B cell (primary cell): ENCODE measurements around the gene RNFT2. TPM values are rescaled to one million over a fixed set of nuclear protein-coding genes. Genes with fewer than 3 reads are reported as not detected.

Source experiments
- ATAC-seq: fragments of 200-7000 bp; cut with Tn5 transposase; one replicate; pipeline ENCODE4 v1.10.0; 2021; ENCODE audit warnings: low read depth, mild to moderate bottlenecking, moderate number of reproducible peaks, moderate library complexity
- CTCF ChIA-PET: fragments of 350-600 bp; sonication (Branson Sonifier 250); formaldehyde crosslinking; loops from one replicate; lab custom pipeline; 2021; ENCODE audit warnings: antibody characterized with exemption, inconsistent platforms; lab: Charles Lee
- POLR2A ChIA-PET: fragments of 350-600 bp; sonication (Branson Sonifier 250); formaldehyde crosslinking; loops from one replicate; lab custom pipeline; 2021; ENCODE audit warnings: antibody characterized with exemption; lab: Charles Lee
- DNase-seq: peaks from one replicate; pipeline ENCODE4 v3.0.0; 2013
- H2AFZ ChIP-seq: 2 replicates; pipeline ENCODE4 v1.6.1; 2012; ENCODE audit warnings: mild to moderate bottlenecking, low read depth, low read length; ENCODE audit not compliant: insufficient read depth, poor library complexity, severe bottlenecking
- H3K27ac ChIP-seq, 2 donors: 1 replicate in 1 of 2; 2 replicates in 1 of 2; pipeline ENCODE4 v1.5.1; 2012 to 2013; ENCODE audit warnings: low read length in 2 of 2, mild to moderate bottlenecking in 2 of 2, moderate library complexity in 1 of 2
- H3K27me3 ChIP-seq, 4 experiments: fragments of 200-600 bp in 1 of 4; sonication (generic) in 1 of 4; replicated peaks in 1 of 4; 1 replicate in 2 of 4; 2 replicates in 2 of 4; pipeline versions ENCODE4 v1.6.1 to v1.7.0; 2013 to 2016; ENCODE audit warnings: low read length in 3 of 4, mild to moderate bottlenecking in 2 of 4, mixed read lengths in 1 of 4, moderate library complexity in 1 of 4; ENCODE audit not compliant: insufficient read depth in 4 of 4, control insufficient read depth in 3 of 4; ENCODE audit errors: control extremely low read depth in 1 of 4
- H3K36me3 ChIP-seq, 2 experiments: replicated peaks in 1 of 2; 1 replicate in 1 of 2; 2 replicates in 1 of 2; pipeline versions ENCODE4 v1.6.1 to v1.7.1; 2013; ENCODE audit warnings: low read length in 1 of 2; ENCODE audit not compliant: insufficient read depth in 2 of 2, control insufficient read depth in 1 of 2; ENCODE audit errors: control extremely low read depth in 1 of 2, extremely low read depth in 1 of 2
- H3K4me1 ChIP-seq, 2 donors: fragments of 200-600 bp in 1 of 2; sonication (generic) in 1 of 2; 1 replicate in 1 of 2; 2 replicates in 1 of 2; pipeline versions ENCODE4 v1.5.1 to v1.6.1; 2013 to 2017; ENCODE audit warnings: low read length in 2 of 2; ENCODE audit not compliant: control insufficient read depth in 2 of 2, insufficient read depth in 2 of 2
- H3K4me2 ChIP-seq: replicated peaks from 2 replicates; pipeline ENCODE3; 2012; ENCODE audit warnings: mild to moderate bottlenecking, low read depth, low read length; ENCODE audit not compliant: poor library complexity, severe bottlenecking
- H3K4me3 ChIP-seq, 5 experiments: fragments of 200-600 bp in 1 of 5; sonication (generic) in 1 of 5; 1 replicate in 3 of 5; 2 replicates in 2 of 5; pipeline versions ENCODE4 v1.5.1 to v1.7.0; 2011 to 2016; ENCODE audit warnings: low read length in 4 of 5, mild to moderate bottlenecking in 4 of 5, low read depth in 2 of 5, control low read depth in 1 of 5, moderate library complexity in 1 of 5; ENCODE audit not compliant: insufficient read depth in 1 of 5; ENCODE audit errors: control extremely low read depth in 1 of 5, extremely low read depth in 1 of 5
- H3K79me2 ChIP-seq: fragments of 200-600 bp; sonication (generic); one replicate; pipeline ENCODE4 v1.6.0; 2016; ENCODE audit warnings: low read length; ENCODE audit not compliant: control insufficient read depth, insufficient read depth
- H3K9ac ChIP-seq: fragments of 200-600 bp; sonication (generic); 2 replicates; pipeline ENCODE4 v1.6.1; 2017; ENCODE audit warnings: mild to moderate bottlenecking, low read length, moderate library complexity
- H3K9me3 ChIP-seq, 3 donors: one replicate each; pipeline versions ENCODE4 v1.6.1 to v1.7.1; 2013; ENCODE audit warnings: low read length in 2 of 3; ENCODE audit not compliant: control insufficient read depth in 2 of 3, insufficient read depth in 1 of 3; ENCODE audit errors: control extremely low read depth in 1 of 3
- H4K20me1 ChIP-seq: 2 replicates; pipeline ENCODE4 v1.6.0; 2012; ENCODE audit warnings: mild to moderate bottlenecking, low read length; ENCODE audit not compliant: insufficient read depth, control insufficient read depth, poor library complexity, severe bottlenecking
- H3K27ac Mint-ChIP-seq: one replicate; pipeline ENCODE4 v1.8.0; 2021; ENCODE audit warnings: mixed read lengths
- H3K27me3 Mint-ChIP-seq: one replicate; pipeline ENCODE4 v1.8.0; 2021; ENCODE audit warnings: mixed read lengths
- H3K4me1 Mint-ChIP-seq: one replicate; pipeline ENCODE4 v1.8.0; 2021; ENCODE audit warnings: mixed read lengths
- H3K4me3 Mint-ChIP-seq: one replicate; pipeline ENCODE4 v1.8.0; 2021; ENCODE audit warnings: mixed read lengths
- H3K9me3 Mint-ChIP-seq: one replicate; pipeline ENCODE4 v1.8.0; 2022; ENCODE audit warnings: mixed read lengths; ENCODE audit not compliant: insufficient read depth
- EZH2 ChIP-seq: IDR thresholded peaks from 2 replicates; pipeline ENCODE4 v1.6.1; 2012; ENCODE audit warnings: borderline replicate concordance, low read depth, mild to moderate bottlenecking, moderate library complexity, low read length; ENCODE audit not compliant: insufficient read depth, poor library complexity, severe bottlenecking
- WGBS: methylation state at CpG from one replicate; pipeline ENCODE4 v1.1.5; 2013; ENCODE audit warnings: missing lambda C conversion rate; ENCODE audit not compliant: insufficient coverage; 5-methylcytosine and 5-hydroxymethylcytosine counted together
- intact Hi-C: fragments of 100-400 bp; cut with micrococcal nuclease; formaldehyde crosslinking; loops from one replicate; pipeline ENCODE4 v1.10.0; 2022
- polyA plus RNA-seq: library from polyadenylated mRNA; depleted of rRNA; stranded (reverse); fragments of >200 nt; gene quantifications from 2 replicates; pipeline ENCODE4 v1.2.3, GENCODE V29; 2012
- total RNA-seq, 2 donors: library from RNA; stranded (reverse); fragments of 120-200 nt in 1 of 2; gene quantifications; 1 replicate in 1 of 2; 2 replicates in 1 of 2; pipeline versions ENCODE4 v1.2.3 to v1.2.4, GENCODE V29; 2013 to 2022
- TF ChIP-seq, protein P1 (sequence below): fragments of 200-600 bp; IDR thresholded peaks from one replicate; pipeline ENCODE4 v1.8.0; 2022; ENCODE audit warnings: antibody characterized with exemption, mild to moderate bottlenecking

The RNFT2 gene
- total and polyA plus RNA-seq, 2 donors (not counting 1 experiment from before 2014, with no cell fraction given): 5.2 to 18.2 TPM

GRCh38 chr12:116766746-116767145, 28.6 kb downstream of the RNFT2 start:
- Histone ChIP-seq H3K9ac (no peak overlapping the region), H2AFZ (no peak overlapping the region), H3K4me2 (no peak overlapping the region), H3K4me3 (no peak overlapping the region), H3K27ac (no peak overlapping the region), H3K79me2 (no peaks in the 10 kb centered on the region), H3K4me1 (no peaks in the 10 kb centered on the region), H3K27me3 (no peaks in the 10 kb centered on the region), H4K20me1 (no peaks in the 10 kb centered on the region), H3K9me3 (no peaks in the 10 kb centered on the region), H3K36me3 (peaks cover 0 to 1% of the 10 kb centered on the region in 2 experiments)
- ATAC-seq (no peak), DNase-seq (no peak)
- H3K27me3 Mint-ChIP-seq: no peaks in the 10 kb centered on the region
- no peaks in the 10 kb centered on the region for H3K9me3 Mint-ChIP-seq
- H3K4me1 Mint-ChIP-seq: no peaks in the 10 kb centered on the region
- 100% methylated on average over 3 of the region's 3 CpGs for WGBS
- TF ChIP-seq, protein P1, sequence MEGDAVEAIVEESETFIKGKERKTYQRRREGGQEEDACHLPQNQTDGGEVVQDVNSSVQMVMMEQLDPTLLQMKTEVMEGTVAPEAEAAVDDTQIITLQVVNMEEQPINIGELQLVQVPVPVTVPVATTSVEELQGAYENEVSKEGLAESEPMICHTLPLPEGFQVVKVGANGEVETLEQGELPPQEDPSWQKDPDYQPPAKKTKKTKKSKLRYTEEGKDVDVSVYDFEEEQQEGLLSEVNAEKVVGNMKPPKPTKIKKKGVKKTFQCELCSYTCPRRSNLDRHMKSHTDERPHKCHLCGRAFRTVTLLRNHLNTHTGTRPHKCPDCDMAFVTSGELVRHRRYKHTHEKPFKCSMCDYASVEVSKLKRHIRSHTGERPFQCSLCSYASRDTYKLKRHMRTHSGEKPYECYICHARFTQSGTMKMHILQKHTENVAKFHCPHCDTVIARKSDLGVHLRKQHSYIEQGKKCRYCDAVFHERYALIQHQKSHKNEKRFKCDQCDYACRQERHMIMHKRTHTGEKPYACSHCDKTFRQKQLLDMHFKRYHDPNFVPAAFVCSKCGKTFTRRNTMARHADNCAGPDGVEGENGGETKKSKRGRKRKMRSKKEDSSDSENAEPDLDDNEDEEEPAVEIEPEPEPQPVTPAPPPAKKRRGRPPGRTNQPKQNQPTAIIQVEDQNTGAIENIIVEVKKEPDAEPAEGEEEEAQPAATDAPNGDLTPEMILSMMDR: no peak
- TF ChIP-seq EZH2: no peak
- no peak overlapping the region for H3K4me3 Mint-ChIP-seq
- intact Hi-C loops: no loop called here
- H3K27ac Mint-ChIP-seq: no peak overlapping the region
- CTCF ChIA-PET: no interaction called here
- POLR2A ChIA-PET: no interaction called here

DNA sequence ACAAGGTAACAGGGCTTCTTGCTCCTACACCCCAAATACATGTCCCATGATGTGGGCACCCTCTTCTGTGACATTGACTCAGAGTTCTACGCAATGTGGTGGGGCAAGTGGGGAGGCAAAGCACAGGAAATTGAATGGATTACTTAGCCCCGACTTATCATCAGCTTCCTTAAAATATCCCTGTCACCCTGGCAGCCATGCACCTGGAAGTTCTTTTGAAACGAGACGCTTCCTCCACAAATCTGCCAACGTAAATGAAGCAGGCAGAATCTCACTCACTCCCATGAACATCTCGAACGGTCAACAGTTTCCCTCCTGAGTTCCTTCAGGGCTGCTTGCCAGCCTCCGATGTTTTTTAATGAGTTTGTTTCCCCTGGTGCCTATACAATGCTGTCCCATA, 33.5 kb downstream of the RNFT2 start:
- H3K9me3 Mint-ChIP-seq: no peaks in the 10 kb centered on the region
- TF ChIP-seq, protein P1: no peak
- no peak for TF ChIP-seq EZH2
- H3K4me3 ChIP-seq: no peak overlapping the region
- no peaks in the 10 kb centered on the region for H3K4me1 ChIP-seq
- H3K4me3 Mint-ChIP-seq: no peak overlapping the region
- H3K4me2 ChIP-seq: no peak overlapping the region
- CTCF ChIA-PET: no interaction called here
- no peak overlapping the region for H3K27ac ChIP-seq
- POLR2A ChIA-PET: no interaction called here
- no peaks in the 10 kb centered on the region for H3K9me3 ChIP-seq
- H3K9ac ChIP-seq: no peak overlapping the region
- H3K36me3 ChIP-seq: no peaks in the 10 kb centered on the region
- H3K27me3 ChIP-seq: no peaks in the 10 kb centered on the region
- ATAC-seq (no peak), DNase-seq (no peak)
- H3K27ac Mint-ChIP-seq: no peak overlapping the region
- H3K79me2 ChIP-seq: no peaks in the 10 kb centered on the region
- no peaks in the 10 kb centered on the region for H3K4me1 Mint-ChIP-seq
- 87% methylated on average over 8 of the region's 8 CpGs for WGBS
- H4K20me1 ChIP-seq: no peaks in the 10 kb centered on the region
- no peaks in the 10 kb centered on the region for H3K27me3 Mint-ChIP-seq
- intact Hi-C loops: no loop called here
- no peak overlapping the region for H2AFZ ChIP-seq
